GM23338 (cell line): ENCODE measurements around the gene KRTAP9-9.
"Not testable (repeated sequence)": the region's sequence is repeated elsewhere in the genome, so short reads cannot be mapped to it uniquely, and the experiment has no call there.

ENCODE experiments used
- CREB1 ChIP-seq: fragments of 250-450 bp; sonication (Bioruptor Pico); IDR thresholded peaks from 2 replicates; pipeline ENCODE4 v1.5.0; 2020; ENCODE audit warnings: low read depth, mild to moderate bottlenecking, moderate library complexity
- EZH2 ChIP-seq: fragments of 200-600 bp; sonication (generic); IDR thresholded peaks from one replicate; pipeline ENCODE4 v1.8.0; 2017; ENCODE audit warnings: antibody characterized with exemption, mild to moderate bottlenecking, low read depth; ENCODE audit not compliant: unreplicated experiment
- EZH2phosphoT487 ChIP-seq: fragments of 200-600 bp; sonication (generic); IDR thresholded peaks from one replicate; pipeline ENCODE4 v1.8.1; 2018; ENCODE audit warnings: antibody characterized with exemption; ENCODE audit not compliant: unreplicated experiment
- NANOG ChIP-seq: IDR thresholded peaks from 2 replicates; pipeline ENCODE4 v1.6.1; 2016; ENCODE audit warnings: antibody characterized with exemption, borderline replicate concordance
- POLR2AphosphoS5 ChIP-seq: IDR thresholded peaks from 2 replicates; pipeline ENCODE4 v1.6.1; 2016; ENCODE audit warnings: antibody characterized with exemption, low read depth
- ZNF114 ChIP-seq: fragments of 250-450 bp; sonication (Bioruptor Pico); IDR thresholded peaks from 2 replicates; pipeline ENCODE4 v1.5.0; 2020; ENCODE audit warnings: mild to moderate bottlenecking, moderate library complexity
- ZNF331 ChIP-seq: fragments of 250-450 bp; sonication (Bioruptor Pico); IDR thresholded peaks from 2 replicates; pipeline ENCODE4 v1.5.0; 2020; ENCODE audit warnings: low read depth, mild to moderate bottlenecking, moderate library complexity
- TF ChIP-seq, protein P1 (sequence below): IDR thresholded peaks from one replicate; pipeline ENCODE4 v1.6.1; 2018; ENCODE audit warnings: antibody characterized with exemption; ENCODE audit not compliant: unreplicated experiment
- TF ChIP-seq, protein P2 (sequence below), 2 experiments: fragments of 200-600 bp in 1 of 2; sonication (generic) in 1 of 2; conservative IDR thresholded peaks; 2 replicates each; pipeline versions ENCODE4 v1.5.1 to v1.6.1; 2016 to 2017; ENCODE audit warnings: antibody characterized with exemption in 2 of 2, low read depth in 2 of 2, mild to moderate bottlenecking in 2 of 2, moderate library complexity in 1 of 2
- TF ChIP-seq, protein P3 (sequence below): IDR thresholded peaks from 2 replicates; pipeline ENCODE4 v1.6.1; 2016; ENCODE audit warnings: antibody characterized with exemption
- TF ChIP-seq, protein P4 (sequence below): fragments of 250-450 bp; sonication (Bioruptor Pico); IDR thresholded peaks from 2 replicates; pipeline ENCODE4 v1.5.0; 2020; ENCODE audit warnings: mild to moderate bottlenecking, moderate library complexity

DNA sequence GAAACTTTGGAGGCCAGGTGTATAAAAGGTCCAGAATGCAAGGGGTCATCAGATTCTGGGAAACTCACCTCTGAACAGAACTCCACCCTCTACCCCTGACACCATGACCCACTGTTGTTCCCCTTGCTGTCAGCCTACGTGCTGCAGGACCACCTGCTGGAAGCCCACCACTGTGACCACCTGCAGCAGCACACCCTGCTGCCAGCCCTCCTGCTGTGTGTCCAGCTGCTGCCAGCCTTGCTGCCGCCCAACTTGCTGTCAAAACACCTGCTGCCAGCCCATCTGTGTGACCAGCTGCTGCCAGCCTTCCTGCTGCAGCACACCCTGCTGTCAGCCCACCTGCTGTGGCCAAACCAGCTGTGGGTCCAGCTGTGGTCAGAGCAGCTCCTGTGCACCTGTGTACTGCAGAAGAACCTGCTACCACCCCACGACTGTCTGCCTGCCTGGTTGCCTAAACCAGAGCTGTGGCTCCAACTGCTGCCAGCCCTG is 17.2 kb upstream of the KRTAP9-9 start, which contains the start of gene KRTAP9-8:
- TF ChIP-seq, protein P1, sequence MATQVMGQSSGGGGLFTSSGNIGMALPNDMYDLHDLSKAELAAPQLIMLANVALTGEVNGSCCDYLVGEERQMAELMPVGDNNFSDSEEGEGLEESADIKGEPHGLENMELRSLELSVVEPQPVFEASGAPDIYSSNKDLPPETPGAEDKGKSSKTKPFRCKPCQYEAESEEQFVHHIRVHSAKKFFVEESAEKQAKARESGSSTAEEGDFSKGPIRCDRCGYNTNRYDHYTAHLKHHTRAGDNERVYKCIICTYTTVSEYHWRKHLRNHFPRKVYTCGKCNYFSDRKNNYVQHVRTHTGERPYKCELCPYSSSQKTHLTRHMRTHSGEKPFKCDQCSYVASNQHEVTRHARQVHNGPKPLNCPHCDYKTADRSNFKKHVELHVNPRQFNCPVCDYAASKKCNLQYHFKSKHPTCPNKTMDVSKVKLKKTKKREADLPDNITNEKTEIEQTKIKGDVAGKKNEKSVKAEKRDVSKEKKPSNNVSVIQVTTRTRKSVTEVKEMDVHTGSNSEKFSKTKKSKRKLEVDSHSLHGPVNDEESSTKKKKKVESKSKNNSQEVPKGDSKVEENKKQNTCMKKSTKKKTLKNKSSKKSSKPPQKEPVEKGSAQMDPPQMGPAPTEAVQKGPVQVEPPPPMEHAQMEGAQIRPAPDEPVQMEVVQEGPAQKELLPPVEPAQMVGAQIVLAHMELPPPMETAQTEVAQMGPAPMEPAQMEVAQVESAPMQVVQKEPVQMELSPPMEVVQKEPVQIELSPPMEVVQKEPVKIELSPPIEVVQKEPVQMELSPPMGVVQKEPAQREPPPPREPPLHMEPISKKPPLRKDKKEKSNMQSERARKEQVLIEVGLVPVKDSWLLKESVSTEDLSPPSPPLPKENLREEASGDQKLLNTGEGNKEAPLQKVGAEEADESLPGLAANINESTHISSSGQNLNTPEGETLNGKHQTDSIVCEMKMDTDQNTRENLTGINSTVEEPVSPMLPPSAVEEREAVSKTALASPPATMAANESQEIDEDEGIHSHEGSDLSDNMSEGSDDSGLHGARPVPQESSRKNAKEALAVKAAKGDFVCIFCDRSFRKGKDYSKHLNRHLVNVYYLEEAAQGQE = not testable (repeated sequence)
- TF ChIP-seq, protein P2, sequence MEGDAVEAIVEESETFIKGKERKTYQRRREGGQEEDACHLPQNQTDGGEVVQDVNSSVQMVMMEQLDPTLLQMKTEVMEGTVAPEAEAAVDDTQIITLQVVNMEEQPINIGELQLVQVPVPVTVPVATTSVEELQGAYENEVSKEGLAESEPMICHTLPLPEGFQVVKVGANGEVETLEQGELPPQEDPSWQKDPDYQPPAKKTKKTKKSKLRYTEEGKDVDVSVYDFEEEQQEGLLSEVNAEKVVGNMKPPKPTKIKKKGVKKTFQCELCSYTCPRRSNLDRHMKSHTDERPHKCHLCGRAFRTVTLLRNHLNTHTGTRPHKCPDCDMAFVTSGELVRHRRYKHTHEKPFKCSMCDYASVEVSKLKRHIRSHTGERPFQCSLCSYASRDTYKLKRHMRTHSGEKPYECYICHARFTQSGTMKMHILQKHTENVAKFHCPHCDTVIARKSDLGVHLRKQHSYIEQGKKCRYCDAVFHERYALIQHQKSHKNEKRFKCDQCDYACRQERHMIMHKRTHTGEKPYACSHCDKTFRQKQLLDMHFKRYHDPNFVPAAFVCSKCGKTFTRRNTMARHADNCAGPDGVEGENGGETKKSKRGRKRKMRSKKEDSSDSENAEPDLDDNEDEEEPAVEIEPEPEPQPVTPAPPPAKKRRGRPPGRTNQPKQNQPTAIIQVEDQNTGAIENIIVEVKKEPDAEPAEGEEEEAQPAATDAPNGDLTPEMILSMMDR (conservative IDR thresholded peaks at IDR 0.05; ENCODE audit: low read depth in 2 of 2) = not testable (repeated sequence)
- TF ChIP-seq CREB1 (CRISPR knock-in tag); POLR2AphosphoS5; EZH2phosphoT487; EZH2; ZNF114 (CRISPR knock-in tag); ZNF331 (CRISPR knock-in tag); NANOG: not testable (repeated sequence)
- TF ChIP-seq, protein P3, sequence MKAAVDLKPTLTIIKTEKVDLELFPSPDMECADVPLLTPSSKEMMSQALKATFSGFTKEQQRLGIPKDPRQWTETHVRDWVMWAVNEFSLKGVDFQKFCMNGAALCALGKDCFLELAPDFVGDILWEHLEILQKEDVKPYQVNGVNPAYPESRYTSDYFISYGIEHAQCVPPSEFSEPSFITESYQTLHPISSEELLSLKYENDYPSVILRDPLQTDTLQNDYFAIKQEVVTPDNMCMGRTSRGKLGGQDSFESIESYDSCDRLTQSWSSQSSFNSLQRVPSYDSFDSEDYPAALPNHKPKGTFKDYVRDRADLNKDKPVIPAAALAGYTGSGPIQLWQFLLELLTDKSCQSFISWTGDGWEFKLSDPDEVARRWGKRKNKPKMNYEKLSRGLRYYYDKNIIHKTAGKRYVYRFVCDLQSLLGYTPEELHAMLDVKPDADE = not testable (repeated sequence)
- TF ChIP-seq, protein P4, sequence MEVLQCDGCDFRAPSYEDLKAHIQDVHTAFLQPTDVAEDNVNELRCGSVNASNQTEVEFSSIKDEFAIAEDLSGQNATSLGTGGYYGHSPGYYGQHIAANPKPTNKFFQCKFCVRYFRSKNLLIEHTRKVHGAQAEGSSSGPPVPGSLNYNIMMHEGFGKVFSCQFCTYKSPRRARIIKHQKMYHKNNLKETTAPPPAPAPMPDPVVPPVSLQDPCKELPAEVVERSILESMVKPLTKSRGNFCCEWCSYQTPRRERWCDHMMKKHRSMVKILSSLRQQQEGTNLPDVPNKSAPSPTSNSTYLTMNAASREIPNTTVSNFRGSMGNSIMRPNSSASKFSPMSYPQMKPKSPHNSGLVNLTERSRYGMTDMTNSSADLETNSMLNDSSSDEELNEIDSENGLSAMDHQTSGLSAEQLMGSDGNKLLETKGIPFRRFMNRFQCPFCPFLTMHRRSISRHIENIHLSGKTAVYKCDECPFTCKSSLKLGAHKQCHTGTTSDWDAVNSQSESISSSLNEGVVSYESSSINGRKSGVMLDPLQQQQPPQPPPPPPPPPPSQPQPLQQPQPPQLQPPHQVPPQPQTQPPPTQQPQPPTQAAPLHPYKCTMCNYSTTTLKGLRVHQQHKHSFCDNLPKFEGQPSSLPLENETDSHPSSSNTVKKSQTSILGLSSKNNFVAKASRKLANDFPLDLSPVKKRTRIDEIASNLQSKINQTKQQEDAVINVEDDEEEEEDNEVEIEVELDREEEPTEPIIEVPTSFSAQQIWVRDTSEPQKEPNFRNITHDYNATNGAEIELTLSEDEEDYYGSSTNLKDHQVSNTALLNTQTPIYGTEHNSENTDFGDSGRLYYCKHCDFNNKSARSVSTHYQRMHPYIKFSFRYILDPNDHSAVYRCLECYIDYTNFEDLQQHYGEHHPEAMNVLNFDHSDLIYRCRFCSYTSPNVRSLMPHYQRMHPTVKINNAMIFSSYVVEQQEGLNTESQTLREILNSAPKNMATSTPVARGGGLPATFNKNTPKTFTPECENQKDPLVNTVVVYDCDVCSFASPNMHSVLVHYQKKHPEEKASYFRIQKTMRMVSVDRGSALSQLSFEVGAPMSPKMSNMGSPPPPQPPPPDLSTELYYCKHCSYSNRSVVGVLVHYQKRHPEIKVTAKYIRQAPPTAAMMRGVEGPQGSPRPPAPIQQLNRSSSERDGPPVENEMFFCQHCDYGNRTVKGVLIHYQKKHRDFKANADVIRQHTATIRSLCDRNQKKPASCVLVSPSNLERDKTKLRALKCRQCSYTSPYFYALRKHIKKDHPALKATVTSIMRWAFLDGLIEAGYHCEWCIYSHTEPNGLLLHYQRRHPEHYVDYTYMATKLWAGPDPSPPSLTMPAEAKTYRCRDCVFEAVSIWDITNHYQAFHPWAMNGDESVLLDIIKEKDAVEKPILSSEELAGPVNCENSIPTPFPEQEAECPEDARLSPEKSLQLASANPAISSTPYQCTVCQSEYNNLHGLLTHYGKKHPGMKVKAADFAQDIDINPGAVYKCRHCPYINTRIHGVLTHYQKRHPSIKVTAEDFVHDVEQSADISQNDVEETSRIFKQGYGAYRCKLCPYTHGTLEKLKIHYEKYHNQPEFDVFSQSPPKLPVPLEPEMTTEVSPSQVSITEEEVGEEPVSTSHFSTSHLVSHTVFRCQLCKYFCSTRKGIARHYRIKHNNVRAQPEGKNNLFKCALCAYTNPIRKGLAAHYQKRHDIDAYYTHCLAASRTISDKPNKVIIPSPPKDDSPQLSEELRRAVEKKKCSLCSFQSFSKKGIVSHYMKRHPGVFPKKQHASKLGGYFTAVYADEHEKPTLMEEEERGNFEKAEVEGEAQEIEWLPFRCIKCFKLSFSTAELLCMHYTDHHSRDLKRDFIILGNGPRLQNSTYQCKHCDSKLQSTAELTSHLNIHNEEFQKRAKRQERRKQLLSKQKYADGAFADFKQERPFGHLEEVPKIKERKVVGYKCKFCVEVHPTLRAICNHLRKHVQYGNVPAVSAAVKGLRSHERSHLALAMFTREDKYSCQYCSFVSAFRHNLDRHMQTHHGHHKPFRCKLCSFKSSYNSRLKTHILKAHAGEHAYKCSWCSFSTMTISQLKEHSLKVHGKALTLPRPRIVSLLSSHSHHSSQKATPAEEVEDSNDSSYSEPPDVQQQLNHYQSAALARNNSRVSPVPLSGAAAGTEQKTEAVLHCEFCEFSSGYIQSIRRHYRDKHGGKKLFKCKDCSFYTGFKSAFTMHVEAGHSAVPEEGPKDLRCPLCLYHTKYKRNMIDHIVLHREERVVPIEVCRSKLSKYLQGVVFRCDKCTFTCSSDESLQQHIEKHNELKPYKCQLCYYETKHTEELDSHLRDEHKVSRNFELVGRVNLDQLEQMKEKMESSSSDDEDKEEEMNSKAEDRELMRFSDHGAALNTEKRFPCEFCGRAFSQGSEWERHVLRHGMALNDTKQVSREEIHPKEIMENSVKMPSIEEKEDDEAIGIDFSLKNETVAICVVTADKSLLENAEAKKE = not testable (repeated sequence)
